Measurements from ENCODE around the gene PRKAG3. TPM values are rescaled to one million over a fixed set of nuclear protein-coding genes. Genes with fewer than 3 reads are reported as not detected.
"Not testable (repeated sequence)": the region's sequence is repeated elsewhere in the genome, so short reads cannot be mapped to it uniquely, and the experiment has no call there.

PRKAG3 gene
- total and polyA plus RNA-seq, 8 donors: not detected

- peaks cover 3 to 99% (median 55%) of the 10 kb centered on the region in 3 donors for H3K27me3 ChIP-seq
- DNase-seq: peak; percentile 67 to 81
- WGBS, 5 donors: 16 to 25% (median 17%) methylated on average over 16 of the region's 16 CpGs
- H3K4me1 ChIP-seq: peaks cover 0 to 10% (median 4%) of the 10 kb centered on the region in 4 donors
- no peak overlapping the region for H3K4me3 ChIP-seq
- TF ChIP-seq EP300 (IDR thresholded peaks at IDR 0.05) (no peak), POLR2AphosphoS5 (IDR thresholded peaks at IDR 0.05) (no peak), CTCF (IDR thresholded peaks at IDR 0.05) (peak in 5 of 7 experiments; percentile 33 to 73 (median 51)), POLR2A (IDR thresholded peaks at IDR 0.05) (no peak)
- H3K36me3 ChIP-seq: no peaks in the 10 kb centered on the region
- intact Hi-C loops (cut with DNase I; ENCODE audit: low total_unique reads): loop anchor here (10.0 kb wide), 1 partner anchor 148 kb away; no protein-coding TSS in a partner anchor
- H3K9me3 ChIP-seq: no peaks in the 10 kb centered on the region
- H3K27ac ChIP-seq: no peak overlapping the region
Observed at GRCh38 chr2:218852911-218853667, 21.5 kb upstream of the PRKAG3 start.

GRCh38 chr2:218851286-218851685 lies 19.7 kb upstream of the PRKAG3 start:
- H3K4me3 ChIP-seq: no peak overlapping the region
- intact Hi-C loops (cut with DNase I; ENCODE audit: low total_unique reads): loop anchor here (10.0 kb wide), 1 partner anchor 146 kb away; no protein-coding TSS in a partner anchor
- no peak for TF ChIP-seq POLR2A (IDR thresholded peaks at IDR 0.05)
- H3K36me3 ChIP-seq: no peaks in the 10 kb centered on the region
- H3K27me3 ChIP-seq: peaks cover 3 to 88% (median 42%) of the 10 kb centered on the region in 3 donors
- H3K4me1 ChIP-seq: peaks cover 0 to 15% (median 3%) of the 10 kb centered on the region in 4 donors
- H3K27ac ChIP-seq: no peak overlapping the region
- no peaks in the 10 kb centered on the region for H3K9me3 ChIP-seq
- WGBS, 5 donors: 24 to 43% (median 33%) methylated on average over 3 of the region's 3 CpGs
- no peak for DNase-seq

GRCh38 chr2:218850796-218851195 lies 19.2 kb upstream of the PRKAG3 start:
- DNase-seq: no peak
- H3K4me3 ChIP-seq: no peak overlapping the region
- WGBS, 5 donors: 66 to 86% (median 81%) methylated on average over 2 of the region's 2 CpGs
- no peaks in the 10 kb centered on the region for H3K9me3 ChIP-seq
- H3K4me1 ChIP-seq: peaks cover 0 to 15% (median 3%) of the 10 kb centered on the region in 4 donors
- no peaks in the 10 kb centered on the region for H3K36me3 ChIP-seq
- no peak overlapping the region for H3K27ac ChIP-seq
- intact Hi-C loops (cut with DNase I; ENCODE audit: low total_unique reads): loop anchor here (10.0 kb wide), 1 partner anchor 146 kb away; no protein-coding TSS in a partner anchor
- H3K27me3 ChIP-seq: peaks cover 3 to 83% (median 38%) of the 10 kb centered on the region in 3 donors
- TF ChIP-seq POLR2A (IDR thresholded peaks at IDR 0.05) (no peak), CTCF (IDR thresholded peaks at IDR 0.05) (no peak), EP300 (IDR thresholded peaks at IDR 0.05) (no peak), POLR2AphosphoS5 (IDR thresholded peaks at IDR 0.05) (no peak)

GRCh38 chr2:218849721-218850120 lies 18.1 kb upstream of the PRKAG3 start:
- no peak for DNase-seq
- TF ChIP-seq POLR2A (IDR thresholded peaks at IDR 0.05) (no peak), POLR2AphosphoS5 (IDR thresholded peaks at IDR 0.05) (no peak), EP300 (IDR thresholded peaks at IDR 0.05) (no peak), CTCF (IDR thresholded peaks at IDR 0.05) (no peak)
- Histone ChIP-seq H3K27me3 (peaks cover 3 to 73% (median 31%) of the 10 kb centered on the region in 3 donors), H3K4me1 (peaks cover 0 to 15% (median 3%) of the 10 kb centered on the region in 4 donors), H3K9me3 (no peaks in the 10 kb centered on the region), H3K27ac (no peak overlapping the region), H3K4me3 (no peak overlapping the region), H3K36me3 (no peaks in the 10 kb centered on the region)
- 67 to 76% (median 72%) methylated on average over 6 to 7 of the region's 7 CpGs for WGBS, 5 donors
- intact Hi-C loops (cut with DNase I; ENCODE audit: low total_unique reads): loop anchor here (10.0 kb wide), 1 partner anchor 145 kb away; no protein-coding TSS in a partner anchor

- intact Hi-C loops (cut with DNase I; ENCODE audit: low total_unique reads); H3K4me1 ChIP-seq: not testable (repeated sequence)
Observed at GRCh38 chr2:218846963-218847362, 15.4 kb upstream of the PRKAG3 start.

GRCh38 chr2:218844334-218844733 lies 12.7 kb upstream of the PRKAG3 start:
- H3K4me1 ChIP-seq; H3K4me3 ChIP-seq; H3K27ac ChIP-seq; DNase-seq; H3K9me3 ChIP-seq; H3K36me3 ChIP-seq; intact Hi-C loops (cut with DNase I; ENCODE audit: low total_unique reads): not testable (repeated sequence)
- WGBS, 5 donors: 73 to 89% (median 81%) methylated on average over 5 of the region's 5 CpGs
- H3K27me3 ChIP-seq: peaks cover 0 to 21% (median 7%) of the 10 kb centered on the region in 3 donors

More at GRCh38 chr2:218846963-218847362, 15.4 kb upstream of the PRKAG3 start:
- not testable (repeated sequence) for H3K36me3 ChIP-seq, H3K4me3 ChIP-seq, DNase-seq, H3K9me3 ChIP-seq, H3K27ac ChIP-seq
- peaks cover 0 to 46% (median 15%) of the 10 kb centered on the region in 3 donors for H3K27me3 ChIP-seq
- 55 to 84% (median 69%) methylated on average over 6 to 18 of the region's 18 CpGs for WGBS, 5 donors
